Measurements from ENCODE around the gene LHX1.

DNA sequence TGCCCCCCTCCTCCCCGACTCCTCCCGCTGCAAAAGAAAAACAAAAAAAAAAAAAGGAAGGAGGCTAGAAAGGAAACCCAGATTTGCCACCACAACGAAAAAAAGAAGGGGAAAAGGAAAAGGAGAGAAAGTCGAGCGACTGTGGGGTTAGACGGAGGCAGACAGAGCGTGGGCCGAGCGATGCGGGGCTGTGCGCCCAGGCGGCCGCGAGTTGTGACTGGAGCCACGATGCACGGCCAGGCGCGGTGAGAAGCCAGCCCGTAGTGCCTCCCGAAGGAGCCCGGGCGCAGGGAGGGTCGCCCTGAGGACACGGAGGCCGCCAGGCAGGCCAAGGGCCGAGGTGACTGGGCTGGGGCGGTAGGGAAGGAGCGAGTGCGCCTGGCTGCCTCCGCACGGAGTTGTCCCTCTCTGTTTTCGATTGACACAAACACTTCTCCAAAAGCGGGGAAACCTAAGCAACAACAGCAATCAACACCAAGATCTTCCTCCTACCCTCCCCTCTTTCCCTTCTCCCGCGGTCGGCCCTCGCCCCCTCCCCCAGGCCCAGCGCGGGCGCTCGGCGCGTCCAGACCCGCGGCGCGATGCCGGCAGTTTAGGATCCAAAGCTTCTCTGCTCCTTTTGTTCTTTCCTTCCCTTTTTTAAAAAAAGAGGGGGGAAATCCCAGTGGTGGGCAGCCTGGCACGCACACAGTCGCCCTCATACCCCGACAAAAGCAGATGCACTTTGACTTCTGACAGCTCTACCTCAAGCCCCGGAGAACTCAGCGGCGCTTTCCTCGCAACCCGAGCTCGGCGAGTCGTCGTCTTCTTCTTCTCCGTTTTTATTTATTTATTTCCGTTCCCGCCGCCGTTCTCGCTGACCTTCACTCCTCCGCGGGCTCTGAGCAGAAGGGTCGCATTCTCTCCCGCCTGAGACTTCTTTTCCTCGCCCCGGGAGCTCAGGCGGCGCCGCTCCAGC is at the start of gene LHX1:
- no peak for TF ChIP-seq ZNF274 (IDR thresholded peaks at IDR 0.05; ENCODE audit: low read depth, low read length)
- no peak for TF ChIP-seq YY1 (IDR thresholded peaks at IDR 0.05; ENCODE audit: insufficient read depth, insufficient read length)
- TF ChIP-seq SUZ12 (IDR thresholded peaks at IDR 0.05; ENCODE audit: extremely low read depth, insufficient read depth, insufficient read length): peak; percentile 90
